GM12878 (cell line): Measurements from ENCODE around the gene ERVFRD-1. TPM values are rescaled to one million over a fixed set of nuclear protein-coding genes. Genes with fewer than 3 reads are reported as not detected.
A peak's percentile ranks its signal among the peaks of the same experiment; 100 is the strongest.

Source experiments
- CEBPZ ChIP-seq: fragments of 150-350 bp; IDR thresholded peaks from 2 replicates; pipeline ENCODE4 v1.6.1; 2016; ENCODE audit warnings: low read depth, low read length
- ELK1 ChIP-seq: IDR thresholded peaks from 2 replicates; pipeline ENCODE4 v1.6.1; 2012; ENCODE audit warnings: low read depth, low read length, improper control_type of control experiment
- ETV6 ChIP-seq, 2 experiments: fragments of 450-650 bp in 1 of 2; IDR thresholded peaks in 1 of 2; conservative IDR thresholded peaks in 1 of 2; 2 replicates each; pipeline ENCODE4 v1.6.1; 2014; ENCODE audit warnings: antibody characterized with exemption in 1 of 2, borderline replicate concordance in 1 of 2, low read depth in 1 of 2, mild to moderate bottlenecking in 1 of 2, moderate library complexity in 1 of 2
- KLF5 ChIP-seq: fragments of 450-650 bp; IDR thresholded peaks from 2 replicates; pipeline ENCODE4 v1.6.1; 2014; ENCODE audit warnings: mild to moderate bottlenecking; ENCODE audit not compliant: partially characterized antibody
- NFIC ChIP-seq: IDR thresholded peaks from 2 replicates; pipeline ENCODE4 v1.6.1; 2012; ENCODE audit warnings: low read depth, mild to moderate bottlenecking, inconsistent platforms, low read length, moderate library complexity
- NFYA ChIP-seq: IDR thresholded peaks from 2 replicates; pipeline ENCODE4 v1.6.1; 2011; ENCODE audit warnings: low read depth, mild to moderate bottlenecking, low read length, improper control_type of control experiment, borderline replicate concordance
- PKNOX1 ChIP-seq: fragments of 450-650 bp; IDR thresholded peaks from 2 replicates; pipeline ENCODE4 v1.6.1; 2016; ENCODE audit warnings: mild to moderate bottlenecking
- POLR2AphosphoS5 ChIP-seq: IDR thresholded peaks from 2 replicates; pipeline ENCODE4 v1.6.1; 2011; ENCODE audit warnings: mild to moderate bottlenecking, low read length, inconsistent platforms
- POU2F2 ChIP-seq: IDR thresholded peaks from 3 replicates; pipeline ENCODE4 v1.6.1; 2011; ENCODE audit warnings: low read depth, mild to moderate bottlenecking, low read length, borderline replicate concordance
- RBBP5 ChIP-seq: fragments of 200-600 bp; sonication (generic); conservative IDR thresholded peaks from 2 replicates; pipeline ENCODE4 v1.6.1; 2016
- RELB ChIP-seq: fragments of 450-650 bp; IDR thresholded peaks from 2 replicates; pipeline ENCODE4 v1.6.1; 2017; ENCODE audit warnings: low read depth, mild to moderate bottlenecking, moderate library complexity
- SPI1 ChIP-seq: IDR thresholded peaks from 2 replicates; pipeline ENCODE4 v1.6.1; 2011; ENCODE audit warnings: low read depth, mild to moderate bottlenecking, low read length, moderate library complexity, borderline replicate concordance; ENCODE audit not compliant: insufficient read depth
- SREBF1 ChIP-seq: IDR thresholded peaks from 2 replicates; pipeline ENCODE4 v1.6.1; 2012; ENCODE audit warnings: mild to moderate bottlenecking, low read length
- STAT1 ChIP-seq: fragments of 450-650 bp; conservative IDR thresholded peaks from 2 replicates; pipeline ENCODE4 v1.6.1; 2014; ENCODE audit warnings: antibody characterized with exemption, mild to moderate bottlenecking
- USF2 ChIP-seq: IDR thresholded peaks from 2 replicates; pipeline ENCODE4 v1.6.1; 2011; ENCODE audit warnings: low read depth, low read length, improper control_type of control experiment, borderline replicate concordance
- ZNF687 ChIP-seq: fragments of 450-650 bp; IDR thresholded peaks from 2 replicates; pipeline ENCODE4 v1.6.1; 2017; ENCODE audit warnings: mild to moderate bottlenecking, moderate library complexity
- polyA plus RNA-seq, 11 experiments: library from polyadenylated mRNA; depleted of rRNA in 4 of 11; unstranded in 6 of 11; stranded (reverse) in 5 of 11; fragments of >200 nt; fragmentation: Nextera tagmentation in 4 of 11; fragmentation: Illumina TruSeq in 1 of 11; extraction: Ambion mirVana in 4 of 11; extraction: Trizol in 1 of 11; gene quantifications; 1 replicate in 1 of 11; 2 replicates in 10 of 11; pipeline versions ENCODE4 v1.2.1 to v1.2.3, GENCODE V29; 2011 to 2016; ENCODE audit warnings: inconsistent platforms in 2 of 11, missing spikeins in 2 of 11, low read depth in 1 of 11
- total RNA-seq, 4 experiments: library from RNA; depleted of rRNA in 3 of 4; stranded (reverse); fragments of >200 nt in 3 of 4; fragmentation: Illumina TruSeq in 1 of 4; extraction: Trizol in 1 of 4; gene quantifications; 2 replicates each; pipeline versions ENCODE4 v1.2.1 to v1.2.3, GENCODE V29; 2013 to 2021

ERVFRD-1 gene
- total and polyA plus RNA-seq, 10 of the 15 experiments (the other 5 are each of a cell fraction or from before 2014, with no cell fraction given), result 0.03 to 0.11 (median 0.07) TPM; not detected in 7

GRCh38 chr6:11093626-11094410 is 17.7 kb downstream of the ERVFRD-1 start, which contains the start of gene SMIM13 (continued):
- TF ChIP-seq CEBPZ, result no peak
- TF ChIP-seq POU2F2, result peak; percentile 50; the same call in 1 of the 3 replicates
- no peak; the same call in none of the 2 replicates for TF ChIP-seq POLR2AphosphoS5
- peak; percentile 54; the same call in 1 of the 2 replicates for TF ChIP-seq PKNOX1
- TF ChIP-seq STAT1, result no peak
- peak; percentile 76 for TF ChIP-seq SREBF1
- no peak for TF ChIP-seq USF2
- no peak for TF ChIP-seq ETV6 (conservative IDR thresholded peaks at IDR 0.05 in 1 of 2, IDR thresholded peaks at IDR 0.05 in 1 of 2; ENCODE audit: borderline replicate concordance in 1 of 2, low read depth in 1 of 2)
- TF ChIP-seq ELK1, result no peak
- no peak for TF ChIP-seq NFIC
- no peak for TF ChIP-seq NFYA
- peak; percentile 34 for TF ChIP-seq KLF5
- TF ChIP-seq RBBP5, result no peak
- no peak for TF ChIP-seq RELB
- TF ChIP-seq ZNF687, result no peak
- TF ChIP-seq SPI1, result no peak
